SK-MEL-5 (cell line): Measurements from ENCODE around the gene TOPORS. TPM values are rescaled to one million over a fixed set of nuclear protein-coding genes. Genes with fewer than 3 reads are reported as not detected.
"Not testable (repeated sequence)": the region's sequence is repeated elsewhere in the genome, so short reads cannot be mapped to it uniquely, and the experiment has no call there.

Experiments
- DNase-seq: peaks from one replicate; pipeline ENCODE4 v3.0.0-alpha.2; 2016; ENCODE audit warnings: low read depth, low spot score
- in situ Hi-C: cut with HindIII; loops from 2 replicates; pipeline ENCODE4 v1.10.0; 2016; ENCODE audit warnings: low sequenced_read_pairs, high pct_unique_total_duplicates, low pct_unique_long_range_greater_than_20kb
- polyA plus RNA-seq, 2 experiments: library from polyadenylated mRNA; depleted of rRNA; stranded (reverse); fragments of >200 nt; gene quantifications; 2 replicates each; pipeline ENCODE4 v1.2.3, GENCODE V29; 2015
- total RNA-seq: library from RNA; depleted of rRNA; stranded (reverse); fragments of >200 nt; shearing (Covaris generic); gene quantifications from 2 replicates; pipeline ENCODE4 v1.2.3, GENCODE V29; 2014; rRNA removed

Gene TOPORS
- total RNA-seq: 25.3 and 26.4 TPM in 2 replicates
- 10.1 and 11.7 TPM in 2 replicates for polyA plus RNA-seq (2015; cell fraction: cytosol; rRNA removed)
- polyA plus RNA-seq (2015; cell fraction: nucleus; rRNA removed): 8.9 and 12.8 TPM in 2 replicates

GRCh38 chr9:32552172-32552872 is at the start of gene TOPORS, which contains the start of gene SMIM27:
Gene TOPORS (minus strand): TSS chr9:32552586. CDS start chr9:32552436, 150 bp downstream.
Gene SMIM27 (plus strand): TSS chr9:32552327. CDS start chr9:32552435, 108 bp downstream.
- in situ Hi-C loops: no loop called here
- peak; percentile 87 for DNase-seq

- DNase-seq, in situ Hi-C loops: not testable (repeated sequence)
Measured at GRCh38 chr9:32599021-32599420, 46.6 kb upstream of the TOPORS start.

- in situ Hi-C loops: no loop called here
- DNase-seq: no peak
Measured at GRCh38 chr9:32596936-32597335, 44.5 kb upstream of the TOPORS start.

GRCh38 chr9:32596096-32596865 is 43.9 kb upstream of the TOPORS start:
- no peak for DNase-seq
- in situ Hi-C loops: no loop called here

- in situ Hi-C loops: no loop called here
- DNase-seq: no peak
Measured at GRCh38 chr9:32590898-32591297, 38.5 kb upstream of the TOPORS start.

- DNase-seq: no peak
- in situ Hi-C loops: no loop called here
Measured at GRCh38 chr9:32590476-32590875, 38.1 kb upstream of the TOPORS start.

GRCh38 chr9:32589083-32589723 is 36.8 kb upstream of the TOPORS start:
- in situ Hi-C loops: no loop called here
- peak; percentile 64 for DNase-seq

- no peak for DNase-seq
- in situ Hi-C loops: no loop called here
Measured at GRCh38 chr9:32587901-32588300, 35.5 kb upstream of the TOPORS start.

GRCh38 chr9:32584784-32585183 is 32.4 kb upstream of the TOPORS start:
- in situ Hi-C loops: no loop called here
- DNase-seq: peak; percentile 31

GRCh38 chr9:32581512-32582143 is 29.2 kb upstream of the TOPORS start:
- DNase-seq: peak; percentile 61
- in situ Hi-C loops: no loop called here

GRCh38 chr9:32580631-32581300 is 28.4 kb upstream of the TOPORS start:
- DNase-seq: no peak
- in situ Hi-C loops: no loop called here

GRCh38 chr9:32579706-32580331 is 27.4 kb upstream of the TOPORS start:
- in situ Hi-C loops: no loop called here
- DNase-seq: peak; percentile 64

- DNase-seq: no peak
- in situ Hi-C loops: no loop called here
Measured at GRCh38 chr9:32578976-32579375, 26.6 kb upstream of the TOPORS start.

GRCh38 chr9:32577316-32577715 is 24.9 kb upstream of the TOPORS start:
- no peak for DNase-seq
- in situ Hi-C loops: no loop called here

- no peak for DNase-seq
- in situ Hi-C loops: no loop called here
Measured at GRCh38 chr9:32574858-32575257, 22.5 kb upstream of the TOPORS start.

GRCh38 chr9:32573821-32574220 is 21.4 kb upstream of the TOPORS start:
- in situ Hi-C loops: no loop called here
- DNase-seq: no peak
